ENCODE results near the gene CATSPERE.

DNA sequence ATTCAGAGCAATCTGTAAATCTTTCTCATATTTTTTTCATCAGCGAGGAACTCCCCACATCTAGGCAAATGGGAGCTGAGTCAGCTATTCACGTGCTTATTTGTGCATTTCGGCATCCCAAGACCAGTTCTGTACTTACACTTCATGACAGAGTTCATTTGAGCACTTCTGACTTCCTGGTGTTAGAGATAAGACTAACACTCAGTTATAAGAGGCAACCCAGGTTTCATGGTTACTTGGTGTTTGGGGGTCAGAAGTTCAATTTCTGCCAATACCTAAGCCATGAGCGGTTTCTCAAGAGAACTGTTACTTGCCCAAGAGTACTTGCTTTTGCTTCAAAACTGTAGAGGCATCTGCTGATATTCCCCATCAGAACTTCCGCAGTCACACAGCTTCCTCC, 167.7 kb downstream of the CATSPERE start:
- TF ChIP-seq ZC3H10 (CRISPR knock-in tag; IDR thresholded peaks at IDR 0.05) (no peak), CSDC2 (CRISPR knock-in tag; IDR thresholded peaks at IDR 0.05) (no peak), ARNTL (CRISPR knock-in tag; IDR thresholded peaks at IDR 0.05; ENCODE audit: borderline replicate concordance, low read depth) (no peak), RARB (CRISPR knock-in tag; IDR thresholded peaks at IDR 0.05) (no peak), ZNF8 (CRISPR knock-in tag; IDR thresholded peaks at IDR 0.05) (no peak), TOX (CRISPR knock-in tag; IDR thresholded peaks at IDR 0.05; ENCODE audit: borderline replicate concordance) (no peak), ZFP3 (CRISPR knock-in tag; IDR thresholded peaks at IDR 0.05) (no peak)
- TF ChIP-seq, protein P1, sequence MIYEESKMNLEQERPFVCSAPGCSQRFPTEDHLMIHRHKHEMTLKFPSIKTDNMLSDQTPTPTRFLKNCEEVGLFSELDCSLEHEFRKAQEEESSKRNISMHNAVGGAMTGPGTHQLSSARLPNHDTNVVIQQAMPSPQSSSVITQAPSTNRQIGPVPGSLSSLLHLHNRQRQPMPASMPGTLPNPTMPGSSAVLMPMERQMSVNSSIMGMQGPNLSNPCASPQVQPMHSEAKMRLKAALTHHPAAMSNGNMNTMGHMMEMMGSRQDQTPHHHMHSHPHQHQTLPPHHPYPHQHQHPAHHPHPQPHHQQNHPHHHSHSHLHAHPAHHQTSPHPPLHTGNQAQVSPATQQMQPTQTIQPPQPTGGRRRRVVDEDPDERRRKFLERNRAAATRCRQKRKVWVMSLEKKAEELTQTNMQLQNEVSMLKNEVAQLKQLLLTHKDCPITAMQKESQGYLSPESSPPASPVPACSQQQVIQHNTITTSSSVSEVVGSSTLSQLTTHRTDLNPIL (CRISPR knock-in tag; IDR thresholded peaks at IDR 0.05; ENCODE audit: low read depth): no peak
- TF ChIP-seq, protein P2, sequence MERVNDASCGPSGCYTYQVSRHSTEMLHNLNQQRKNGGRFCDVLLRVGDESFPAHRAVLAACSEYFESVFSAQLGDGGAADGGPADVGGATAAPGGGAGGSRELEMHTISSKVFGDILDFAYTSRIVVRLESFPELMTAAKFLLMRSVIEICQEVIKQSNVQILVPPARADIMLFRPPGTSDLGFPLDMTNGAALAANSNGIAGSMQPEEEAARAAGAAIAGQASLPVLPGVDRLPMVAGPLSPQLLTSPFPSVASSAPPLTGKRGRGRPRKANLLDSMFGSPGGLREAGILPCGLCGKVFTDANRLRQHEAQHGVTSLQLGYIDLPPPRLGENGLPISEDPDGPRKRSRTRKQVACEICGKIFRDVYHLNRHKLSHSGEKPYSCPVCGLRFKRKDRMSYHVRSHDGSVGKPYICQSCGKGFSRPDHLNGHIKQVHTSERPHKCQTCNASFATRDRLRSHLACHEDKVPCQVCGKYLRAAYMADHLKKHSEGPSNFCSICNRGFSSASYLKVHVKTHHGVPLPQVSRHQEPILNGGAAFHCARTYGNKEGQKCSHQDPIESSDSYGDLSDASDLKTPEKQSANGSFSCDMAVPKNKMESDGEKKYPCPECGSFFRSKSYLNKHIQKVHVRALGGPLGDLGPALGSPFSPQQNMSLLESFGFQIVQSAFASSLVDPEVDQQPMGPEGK (CRISPR knock-in tag; IDR thresholded peaks at IDR 0.05; ENCODE audit: borderline replicate concordance): no peak
- TF ChIP-seq, protein P3, sequence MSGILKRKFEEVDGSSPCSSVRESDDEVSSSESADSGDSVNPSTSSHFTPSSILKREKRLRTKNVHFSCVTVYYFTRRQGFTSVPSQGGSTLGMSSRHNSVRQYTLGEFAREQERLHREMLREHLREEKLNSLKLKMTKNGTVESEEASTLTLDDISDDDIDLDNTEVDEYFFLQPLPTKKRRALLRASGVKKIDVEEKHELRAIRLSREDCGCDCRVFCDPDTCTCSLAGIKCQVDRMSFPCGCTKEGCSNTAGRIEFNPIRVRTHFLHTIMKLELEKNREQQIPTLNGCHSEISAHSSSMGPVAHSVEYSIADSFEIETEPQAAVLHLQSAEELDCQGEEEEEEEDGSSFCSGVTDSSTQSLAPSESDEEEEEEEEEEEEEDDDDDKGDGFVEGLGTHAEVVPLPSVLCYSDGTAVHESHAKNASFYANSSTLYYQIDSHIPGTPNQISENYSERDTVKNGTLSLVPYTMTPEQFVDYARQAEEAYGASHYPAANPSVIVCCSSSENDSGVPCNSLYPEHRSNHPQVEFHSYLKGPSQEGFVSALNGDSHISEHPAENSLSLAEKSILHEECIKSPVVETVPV (CRISPR knock-in tag; IDR thresholded peaks at IDR 0.05): no peak

All from SK-N-SH treated with all-trans-retinoic acid at 6 μM for 48 hours (cell line).